HCT116 (cell line): ENCODE measurements around the gene PRAMEF7.
"Not testable (repeated sequence)": the region's sequence is repeated elsewhere in the genome, so short reads cannot be mapped to it uniquely, and the experiment has no call there.

ENCODE experiments used
- TF ChIP-seq, protein P1 (sequence below), 3 experiments: fragments of 200-600 bp in 1 of 3; sonication (generic) in 1 of 3; IDR thresholded peaks in 2 of 3; conservative IDR thresholded peaks in 1 of 3; 2 replicates each; pipeline ENCODE4 v1.5.1; 2012 to 2017; ENCODE audit warnings: low read depth in 2 of 3, low read length in 2 of 3, antibody characterized with exemption in 1 of 3, borderline replicate concordance in 1 of 3, control low read depth in 1 of 3, mild to moderate bottlenecking in 1 of 3, mixed read lengths in 1 of 3, mixed run types in 1 of 3, moderate library complexity in 1 of 3; ENCODE audit not compliant: insufficient read depth in 1 of 3
- TF ChIP-seq, protein P2 (sequence below): IDR thresholded peaks from 2 replicates; pipeline ENCODE4 v1.6.1; 2012

DNA sequence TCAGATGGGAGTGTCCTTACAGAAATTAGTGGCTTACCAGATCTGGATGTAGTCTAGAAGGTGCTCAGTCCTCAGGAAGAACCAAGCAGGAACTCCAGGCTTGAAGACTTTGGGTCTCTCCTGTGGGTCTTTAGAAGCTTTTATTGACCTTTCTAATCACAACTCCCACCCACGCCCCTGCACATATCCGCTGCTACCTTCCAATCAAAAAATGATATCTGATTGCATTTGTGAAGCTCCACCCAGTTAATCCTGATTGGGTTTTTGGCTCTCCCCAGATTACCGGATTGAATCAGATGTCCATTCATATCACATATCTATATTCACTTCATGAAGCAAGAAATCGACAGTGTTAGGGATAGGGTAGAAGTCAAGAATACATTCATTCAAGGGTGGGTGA lies 31.1 kb downstream of the PRAMEF7 start, which contains the start of gene PRAMEF6:
- TF ChIP-seq, protein P1, sequence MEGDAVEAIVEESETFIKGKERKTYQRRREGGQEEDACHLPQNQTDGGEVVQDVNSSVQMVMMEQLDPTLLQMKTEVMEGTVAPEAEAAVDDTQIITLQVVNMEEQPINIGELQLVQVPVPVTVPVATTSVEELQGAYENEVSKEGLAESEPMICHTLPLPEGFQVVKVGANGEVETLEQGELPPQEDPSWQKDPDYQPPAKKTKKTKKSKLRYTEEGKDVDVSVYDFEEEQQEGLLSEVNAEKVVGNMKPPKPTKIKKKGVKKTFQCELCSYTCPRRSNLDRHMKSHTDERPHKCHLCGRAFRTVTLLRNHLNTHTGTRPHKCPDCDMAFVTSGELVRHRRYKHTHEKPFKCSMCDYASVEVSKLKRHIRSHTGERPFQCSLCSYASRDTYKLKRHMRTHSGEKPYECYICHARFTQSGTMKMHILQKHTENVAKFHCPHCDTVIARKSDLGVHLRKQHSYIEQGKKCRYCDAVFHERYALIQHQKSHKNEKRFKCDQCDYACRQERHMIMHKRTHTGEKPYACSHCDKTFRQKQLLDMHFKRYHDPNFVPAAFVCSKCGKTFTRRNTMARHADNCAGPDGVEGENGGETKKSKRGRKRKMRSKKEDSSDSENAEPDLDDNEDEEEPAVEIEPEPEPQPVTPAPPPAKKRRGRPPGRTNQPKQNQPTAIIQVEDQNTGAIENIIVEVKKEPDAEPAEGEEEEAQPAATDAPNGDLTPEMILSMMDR (IDR thresholded peaks at IDR 0.05 in 2 of 3, conservative IDR thresholded peaks at IDR 0.05 in 1 of 3; ENCODE audit: borderline replicate concordance in 1 of 3, insufficient read depth in 1 of 3, low read depth in 2 of 3, low read length in 2 of 3), result not testable (repeated sequence)
- TF ChIP-seq, protein P2, sequence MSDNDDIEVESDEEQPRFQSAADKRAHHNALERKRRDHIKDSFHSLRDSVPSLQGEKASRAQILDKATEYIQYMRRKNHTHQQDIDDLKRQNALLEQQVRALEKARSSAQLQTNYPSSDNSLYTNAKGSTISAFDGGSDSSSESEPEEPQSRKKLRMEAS, result not testable (repeated sequence)
